Measurements from ENCODE around the gene CD5L. TPM values are rescaled to one million over a fixed set of nuclear protein-coding genes. Genes with fewer than 3 reads are reported as not detected.

Gene CD5L
- total RNA-seq, 1 donor from 2014 or later, result not detected

DNA sequence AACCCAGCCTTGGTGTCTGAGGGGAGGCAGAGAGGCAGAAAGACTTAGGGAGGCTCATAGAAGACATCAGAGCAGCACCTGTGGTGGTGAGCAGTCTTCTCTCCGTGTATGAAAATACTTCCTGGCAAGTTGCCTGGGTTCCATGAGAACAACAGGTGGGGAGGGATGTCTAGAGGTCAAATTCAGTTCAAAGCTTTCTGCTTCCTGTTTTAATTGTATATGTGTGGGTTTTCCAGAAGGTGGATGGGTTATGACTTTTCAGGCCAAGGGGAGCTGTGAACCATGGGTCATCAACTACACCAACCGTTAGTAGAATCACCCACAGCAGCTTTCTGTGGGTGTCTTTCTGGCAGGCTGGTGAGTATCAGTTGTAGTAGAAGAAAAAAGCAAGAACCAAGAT, 60.6 kb downstream of the CD5L start:
- no peaks in the 10 kb centered on the region for H3K36me3 Mint-ChIP-seq (ENCODE audit: low read depth, unreplicated experiment)
- no peaks in the 10 kb centered on the region for H3K4me1 Mint-ChIP-seq (ENCODE audit: unreplicated experiment)
- H3K9me3 Mint-ChIP-seq (ENCODE audit: unreplicated experiment), result no peaks in the 10 kb centered on the region
- DNase-seq (ENCODE audit: low spot score), result no peak
- TF ChIP-seq, protein P1, sequence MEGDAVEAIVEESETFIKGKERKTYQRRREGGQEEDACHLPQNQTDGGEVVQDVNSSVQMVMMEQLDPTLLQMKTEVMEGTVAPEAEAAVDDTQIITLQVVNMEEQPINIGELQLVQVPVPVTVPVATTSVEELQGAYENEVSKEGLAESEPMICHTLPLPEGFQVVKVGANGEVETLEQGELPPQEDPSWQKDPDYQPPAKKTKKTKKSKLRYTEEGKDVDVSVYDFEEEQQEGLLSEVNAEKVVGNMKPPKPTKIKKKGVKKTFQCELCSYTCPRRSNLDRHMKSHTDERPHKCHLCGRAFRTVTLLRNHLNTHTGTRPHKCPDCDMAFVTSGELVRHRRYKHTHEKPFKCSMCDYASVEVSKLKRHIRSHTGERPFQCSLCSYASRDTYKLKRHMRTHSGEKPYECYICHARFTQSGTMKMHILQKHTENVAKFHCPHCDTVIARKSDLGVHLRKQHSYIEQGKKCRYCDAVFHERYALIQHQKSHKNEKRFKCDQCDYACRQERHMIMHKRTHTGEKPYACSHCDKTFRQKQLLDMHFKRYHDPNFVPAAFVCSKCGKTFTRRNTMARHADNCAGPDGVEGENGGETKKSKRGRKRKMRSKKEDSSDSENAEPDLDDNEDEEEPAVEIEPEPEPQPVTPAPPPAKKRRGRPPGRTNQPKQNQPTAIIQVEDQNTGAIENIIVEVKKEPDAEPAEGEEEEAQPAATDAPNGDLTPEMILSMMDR (IDR thresholded peaks at IDR 0.05; ENCODE audit: unreplicated experiment), result no peak
- H3K4me3 Mint-ChIP-seq (ENCODE audit: unreplicated experiment), result no peak overlapping the region
- H3K27ac Mint-ChIP-seq (ENCODE audit: unreplicated experiment), result no peak overlapping the region
- no peaks in the 10 kb centered on the region for H3K27me3 Mint-ChIP-seq (ENCODE audit: unreplicated experiment)

Other genes with a start within 250 kb of the CD5L start
- gene FCRL4, start 243.7 kb downstream of the CD5L start, total RNA-seq (ENCODE audit: unreplicated experiment), result not detected
- not detected for gene FCRL3, start 141.0 kb downstream of the CD5L start, total RNA-seq (ENCODE audit: unreplicated experiment)
- not detected for gene FCRL2, start 64.7 kb downstream of the CD5L start, total RNA-seq (ENCODE audit: unreplicated experiment)
- not detected for gene FCRL1, start 21.7 kb downstream of the CD5L start, total RNA-seq (ENCODE audit: unreplicated experiment)
- 66.8 TPM for gene KIRREL1, start 151.8 kb upstream of the CD5L start, total RNA-seq (ENCODE audit: unreplicated experiment)